Testis (tissue), 3 donors: Measurements from ENCODE around the gene SGPL1. TPM values are rescaled to one million over a fixed set of nuclear protein-coding genes. Genes with fewer than 3 reads are reported as not detected.
A peak's percentile ranks its signal among the peaks of the same experiment; 100 is the strongest.

Experiments used
- DNase-seq: peaks from one replicate; pipeline ENCODE4 v3.0.0-alpha.2; 2019
- H3K27ac ChIP-seq, 2 donors: fragments of 200-600 bp; sonication (generic); one replicate each; pipeline ENCODE4 v1.5.1; 2019
- H3K27me3 ChIP-seq: fragments of 200-600 bp; sonication (generic); one replicate; pipeline ENCODE4 v1.5.1; 2019
- H3K36me3 ChIP-seq: fragments of 200-600 bp; sonication (generic); one replicate; pipeline ENCODE4 v1.5.1; 2017; ENCODE audit warnings: low read depth; ENCODE audit errors: missing control alignments
- H3K4me1 ChIP-seq: fragments of 200-600 bp; sonication (generic); one replicate; pipeline ENCODE4 v1.5.1; 2019
- H3K4me3 ChIP-seq, 2 donors: fragments of 200-600 bp; sonication (generic); one replicate each; pipeline ENCODE4 v1.5.1; 2017 to 2019
- H3K9me3 ChIP-seq: fragments of 200-600 bp; sonication (generic); one replicate; pipeline ENCODE4 v1.5.1; 2017
- CTCF ChIP-seq, 3 experiments: fragments of 450-650 bp in 2 of 3; fragments of 200-600 bp in 1 of 3; sonication (generic) in 1 of 3; IDR thresholded peaks; one replicate each; pipeline ENCODE4 v1.5.1; 2016 to 2019; ENCODE audit warnings: antibody characterized with exemption in 3 of 3, mild to moderate bottlenecking in 2 of 3, moderate library complexity in 1 of 3
- POLR2A ChIP-seq: fragments of 450-650 bp; IDR thresholded peaks from one replicate; pipeline ENCODE4 v1.6.1; 2017; ENCODE audit warnings: antibody characterized with exemption, mild to moderate bottlenecking, moderate library complexity
- WGBS, 2 donors: methylation state at CpG; one replicate each; pipeline ENCODE4 v1.1.5; 2018; 5-methylcytosine and 5-hydroxymethylcytosine counted together
- intact Hi-C: fragments of 100-400 bp; cut with DNase I; formaldehyde crosslinking; loops from one replicate; pipeline ENCODE4 v1.15.1; 2023; ENCODE audit warnings: low total_unique reads
- polyA plus RNA-seq: library from polyadenylated mRNA; stranded (reverse); fragments of 350-450 nt; fragmentation: Illumina TruSeq; extraction: RNeasy Lipid Tissue Mini Kit (QIAGEN cat#74804); gene quantifications from one replicate; pipeline ENCODE4 v1.2.3, GENCODE V29; 2014; ENCODE audit warnings: low read depth, low replicate concordance; ENCODE audit not compliant: insufficient read depth
- total RNA-seq, 2 donors: library from RNA; depleted of rRNA; stranded (reverse); fragments of >200 nt; gene quantifications; one replicate each; pipeline ENCODE4 v1.2.3, GENCODE V29; 2016

The SGPL1 gene
- total and polyA plus RNA-seq, 3 donors from 2014 or later: 38.5 to 70.1 (median 64.2) TPM

DNA sequence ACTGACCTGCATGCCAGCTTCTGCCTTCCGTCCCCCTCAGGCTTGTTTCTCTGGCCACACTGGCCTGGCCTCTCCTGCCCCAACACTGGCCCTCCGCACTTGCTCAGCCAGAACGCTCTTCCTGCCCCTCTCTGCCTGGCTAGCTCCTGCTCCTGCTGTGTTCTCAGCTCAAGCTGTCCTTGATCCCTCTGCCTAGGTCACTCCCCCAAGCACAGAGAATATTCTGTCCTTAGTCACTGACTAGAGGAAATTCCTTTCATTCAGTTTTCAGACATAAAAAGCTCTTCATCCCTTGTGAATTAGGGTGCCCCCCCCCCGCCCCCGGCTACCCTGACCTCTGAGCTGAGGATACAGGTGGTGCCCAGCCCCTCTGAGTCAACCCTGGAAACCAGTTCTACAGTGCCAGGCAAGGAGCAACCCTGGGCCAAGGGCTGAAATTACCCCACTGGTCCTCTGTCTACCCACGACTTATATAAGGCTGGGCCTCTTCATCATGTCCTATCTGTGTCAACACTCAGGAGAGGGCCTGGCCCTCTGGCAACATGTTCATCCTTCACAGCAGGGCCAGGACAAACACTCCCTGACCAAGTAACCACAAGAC is 6.6 kb upstream of the SGPL1 start:
- Histone ChIP-seq H3K27me3 (no peaks in the 10 kb centered on the region), H3K4me1 (peaks cover 19% of the 10 kb centered on the region), H3K27ac (peak overlapping the region; percentile 4 to 74), H3K4me3 (no peak overlapping the region), H3K9me3 (no peaks in the 10 kb centered on the region), H3K36me3 (no peaks in the 10 kb centered on the region)
- no peak for TF ChIP-seq CTCF (IDR thresholded peaks at IDR 0.05)
- no peak for TF ChIP-seq POLR2A
- WGBS, 2 donors: 32 to 50% methylated on average over 6 of the region's 6 CpGs
- intact Hi-C loops: no loop called here
- DNase-seq: peak; percentile 64

- 29 to 60% methylated on average over 1 to 2 of the region's 2 CpGs for WGBS, 2 donors
Measured at GRCh38 chr10:70809726-70810125, 6.0 kb upstream of the SGPL1 start.

GRCh38 chr10:70810967-70811366 is 4.8 kb upstream of the SGPL1 start:
- no peak for TF ChIP-seq CTCF (IDR thresholded peaks at IDR 0.05)
- TF ChIP-seq POLR2A: no peak

More at GRCh38 chr10:70809726-70810125, 6.0 kb upstream of the SGPL1 start:
- Histone ChIP-seq H3K4me1 (peaks cover 19% of the 10 kb centered on the region), H3K9me3 (no peaks in the 10 kb centered on the region), H3K36me3 (no peaks in the 10 kb centered on the region), H3K4me3 (no peak overlapping the region), H3K27ac (peak overlapping the region; percentile 4 to 74), H3K27me3 (no peaks in the 10 kb centered on the region)
- DNase-seq: peak; percentile 39
- intact Hi-C loops: no loop called here
- TF ChIP-seq CTCF (IDR thresholded peaks at IDR 0.05) (no peak), POLR2A (no peak)

GRCh38 chr10:70811881-70812280 is 3.9 kb upstream of the SGPL1 start:
- H3K27me3 ChIP-seq: no peaks in the 10 kb centered on the region
- H3K9me3 ChIP-seq: no peaks in the 10 kb centered on the region
- H3K4me1 ChIP-seq: peaks cover 29% of the 10 kb centered on the region
- no peak overlapping the region for H3K27ac ChIP-seq
- DNase-seq: no peak
- 78 to 88% methylated on average over 3 of the region's 3 CpGs for WGBS, 2 donors
- H3K36me3 ChIP-seq: no peaks in the 10 kb centered on the region
- no peak overlapping the region for H3K4me3 ChIP-seq
- TF ChIP-seq POLR2A (no peak), CTCF (IDR thresholded peaks at IDR 0.05) (no peak)
- intact Hi-C loops: no loop called here

More at GRCh38 chr10:70810967-70811366, 4.8 kb upstream of the SGPL1 start:
- Histone ChIP-seq H3K4me3 (no peak overlapping the region), H3K27me3 (no peaks in the 10 kb centered on the region), H3K36me3 (no peaks in the 10 kb centered on the region), H3K27ac (no peak overlapping the region), H3K9me3 (no peaks in the 10 kb centered on the region), H3K4me1 (peaks cover 25% of the 10 kb centered on the region)
- intact Hi-C loops: no loop called here
- no peak for DNase-seq
- 0 to 55% methylated on average over 1 of the region's 1 CpG for WGBS, 2 donors

- Histone ChIP-seq H3K4me3 (no peak overlapping the region), H3K27me3 (no peaks in the 10 kb centered on the region), H3K9me3 (no peaks in the 10 kb centered on the region), H3K4me1 (peaks cover 32% of the 10 kb centered on the region), H3K27ac (no peak overlapping the region), H3K36me3 (no peaks in the 10 kb centered on the region)
- no peak for TF ChIP-seq POLR2A
- no peak for TF ChIP-seq CTCF (IDR thresholded peaks at IDR 0.05)
- 81 to 91% methylated on average over 3 to 4 of the region's 4 CpGs for WGBS, 2 donors
- DNase-seq: no peak
- intact Hi-C loops: no loop called here
Measured at GRCh38 chr10:70812814-70813213, 2.9 kb upstream of the SGPL1 start.
